Neural cell (in vitro differentiated cells): Measurements from ENCODE around the gene HEXIM2.

ENCODE experiments used
- CTCF ChIP-seq: fragments of 450-650 bp; IDR thresholded peaks from 2 replicates; pipeline ENCODE4 v1.5.1; 2014; ENCODE audit warnings: antibody characterized with exemption, mild to moderate bottlenecking, moderate library complexity; ENCODE audit not compliant: poor library complexity, severe bottlenecking
- EP300 ChIP-seq: fragments of 450-650 bp; conservative IDR thresholded peaks from 2 replicates; pipeline ENCODE4 v1.6.1; 2014; ENCODE audit warnings: antibody characterized with exemption, mild to moderate bottlenecking, moderate library complexity; ENCODE audit not compliant: poor library complexity, severe bottlenecking
- EZH2 ChIP-seq: fragments of 200-600, 300-800 bp; shearing (Covaris generic), sonication (generic); IDR thresholded peaks from 2 replicates; pipeline ENCODE4 v1.6.1; 2014; ENCODE audit warnings: antibody characterized with exemption, low read length, borderline replicate concordance, mild to moderate bottlenecking; ENCODE audit not compliant: insufficient read depth, poor library complexity, severe bottlenecking
- POLR2AphosphoS5 ChIP-seq: IDR thresholded peaks from 2 replicates; pipeline ENCODE4 v1.6.1; 2012

GRCh38 chr17:45123076-45123770 lies 38.5 kb upstream of the HEXIM2 start:
- no peak for TF ChIP-seq POLR2AphosphoS5
- no peak for TF ChIP-seq EP300
- TF ChIP-seq CTCF = no peak
- TF ChIP-seq EZH2 = no peak
